ENCODE data around the gene PLD5.
"Not testable (repeated sequence)": the region's sequence is repeated elsewhere in the genome, so short reads cannot be mapped to it uniquely, and the experiment has no call there.

GRCh38 chr1:242267004-242267403 is 257.5 kb downstream of the PLD5 start:
- TF ChIP-seq POLR2AphosphoS5 (IDR thresholded peaks at IDR 0.05; ENCODE audit: low read depth, low read length); REST (IDR thresholded peaks at IDR 0.05; ENCODE audit: insufficient read depth in 1 of 2, low read depth in 2 of 2, low read length in 1 of 2); CTCF (IDR thresholded peaks at IDR 0.05); SIN3A (IDR thresholded peaks at IDR 0.05; ENCODE audit: borderline replicate concordance, insufficient read depth, low read depth, low read length): not testable (repeated sequence)

Data from Panc1 (cell line).